OCI-LY1 (cell line): ENCODE measurements around the gene CPT1B.

Experiments
- H2AFZ ChIP-seq: fragments of 200-600 bp; sonication (generic), shearing (Covaris generic); 2 replicates; pipeline ENCODE4 v1.6.0; 2014; ENCODE audit warnings: antibody characterized with exemption, mild to moderate bottlenecking, low read length
- H3F3A ChIP-seq: fragments of 200-600 bp; sonication (generic), shearing (Covaris generic); 2 replicates; pipeline ENCODE4 v1.6.0; 2014; ENCODE audit warnings: mild to moderate bottlenecking, antibody characterized with exemption, low read length, moderate library complexity; ENCODE audit not compliant: insufficient read depth
- H3K27ac ChIP-seq: fragments of 200-600 bp; sonication (generic); 2 replicates; pipeline ENCODE4 v1.5.1; 2014; ENCODE audit warnings: low read length, mixed run types, mild to moderate bottlenecking, low read depth; ENCODE audit not compliant: poor library complexity, severe bottlenecking
- H3K27me3 ChIP-seq: fragments of 200-600 bp; sonication (generic); 2 replicates; pipeline ENCODE4 v1.6.0; 2014; ENCODE audit warnings: antibody characterized with exemption, mild to moderate bottlenecking, low read length, moderate library complexity; ENCODE audit not compliant: insufficient read depth
- H3K36me3 ChIP-seq: fragments of 200-600 bp; sonication (generic); 2 replicates; pipeline ENCODE4 v1.6.1; 2014; ENCODE audit warnings: mild to moderate bottlenecking, antibody characterized with exemption, low read length, moderate library complexity, mixed read lengths; ENCODE audit not compliant: insufficient read depth
- H3K4me1 ChIP-seq: fragments of 200-600 bp; sonication (generic); 2 replicates; pipeline ENCODE4 v1.5.1; 2014; ENCODE audit warnings: mild to moderate bottlenecking, low read length, moderate library complexity; ENCODE audit not compliant: insufficient read depth, severe bottlenecking
- H3K4me2 ChIP-seq: fragments of 200-600 bp; sonication (generic), shearing (Covaris generic); 2 replicates; pipeline ENCODE4 v1.6.1; 2014; ENCODE audit warnings: low read length
- H3K4me3 ChIP-seq: fragments of 200-600 bp; sonication (generic); 2 replicates; pipeline ENCODE4 v1.5.1; 2014; ENCODE audit warnings: low read length, low read depth, mild to moderate bottlenecking, mixed read lengths; ENCODE audit not compliant: poor library complexity, severe bottlenecking
- H3K79me2 ChIP-seq: fragments of 200-600 bp; shearing (Covaris generic); 2 replicates; pipeline ENCODE4 v1.6.1; 2016; ENCODE audit warnings: mixed run types, low read length, mixed read lengths; ENCODE audit not compliant: insufficient read depth
- H3K9ac ChIP-seq: fragments of 200-600 bp; sonication (generic), shearing (Covaris generic); 2 replicates; pipeline ENCODE4 v1.6.1; 2014; ENCODE audit warnings: mild to moderate bottlenecking, low read length, mixed read lengths
- H3K9me2 ChIP-seq: fragments of 200-600 bp; sonication (generic), shearing (Covaris generic); 2 replicates; pipeline ENCODE4 v1.6.1; 2014; ENCODE audit warnings: low read depth, mild to moderate bottlenecking, low read length, mixed read lengths
- H3K9me3 ChIP-seq: fragments of 200-600 bp; shearing (Covaris generic); 2 replicates; pipeline ENCODE4 v1.6.1; 2014; ENCODE audit warnings: low read length, mixed read lengths
- H4K20me1 ChIP-seq: fragments of 200-600 bp; sonication (generic), shearing (Covaris generic); 2 replicates; pipeline ENCODE4 v1.6.0; 2016; ENCODE audit warnings: mild to moderate bottlenecking, low read length; ENCODE audit not compliant: insufficient read depth
- EZH2 ChIP-seq: fragments of 200-600 bp; sonication (generic), shearing (Covaris generic); IDR thresholded peaks from 2 replicates; pipeline ENCODE4 v1.8.0; 2017; ENCODE audit warnings: borderline replicate concordance, mixed run types, mild to moderate bottlenecking, antibody characterized with exemption, low read length, moderate library complexity, mixed read lengths
- TF ChIP-seq, protein P1 (sequence below): fragments of 200-600 bp; sonication (generic), shearing (Covaris generic); IDR thresholded peaks from 2 replicates; pipeline ENCODE4 v1.5.1; 2017; ENCODE audit warnings: mild to moderate bottlenecking, antibody characterized with exemption, low read length, moderate library complexity, mixed read lengths

CPT1B gene

DNA sequence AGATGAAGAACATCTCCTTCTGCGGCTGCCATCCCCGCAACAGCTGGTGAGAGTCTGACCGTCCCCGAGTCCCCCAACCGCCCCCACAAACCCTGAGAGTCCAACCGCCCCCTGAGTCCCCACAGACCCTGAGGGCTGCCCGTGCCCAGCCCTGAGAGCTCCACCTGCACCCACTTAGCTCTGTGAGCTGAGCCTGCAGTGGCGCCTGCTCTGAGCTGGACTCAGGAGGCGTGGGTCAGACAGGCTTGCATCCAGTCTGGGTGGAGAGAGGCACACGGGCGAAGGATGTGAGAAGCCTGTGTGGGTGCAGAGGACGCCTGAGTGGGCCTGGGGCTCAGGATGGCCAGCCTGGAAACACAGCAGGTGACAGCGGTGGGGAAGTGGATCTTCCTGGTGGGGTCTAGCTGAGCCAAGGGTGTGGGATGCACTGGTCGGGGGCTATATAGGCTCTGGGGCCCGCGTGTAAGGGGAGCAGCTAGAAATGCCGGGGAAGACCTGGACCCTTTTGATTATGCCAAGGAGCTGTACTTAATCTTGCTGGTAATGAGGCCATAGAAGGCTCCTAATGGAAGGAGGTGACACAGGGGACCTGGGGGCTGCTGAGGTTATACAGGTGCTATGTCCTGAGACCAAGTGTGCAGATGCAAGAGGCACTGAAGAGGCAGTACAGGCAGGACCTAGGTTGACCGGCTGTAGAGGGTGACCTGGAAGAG lies 28.9 kb upstream of the CPT1B start:
- Histone ChIP-seq H3K27ac (no peak overlapping the region), H3F3A (no peaks in the 10 kb centered on the region), H3K36me3 (no peaks in the 10 kb centered on the region), H3K9me3 (no peaks in the 10 kb centered on the region), H3K9me2 (no peaks in the 10 kb centered on the region), H2AFZ (no peak overlapping the region), H4K20me1 (no peaks in the 10 kb centered on the region), H3K4me1 (no peaks in the 10 kb centered on the region), H3K4me3 (no peak overlapping the region), H3K27me3 (no peaks in the 10 kb centered on the region), H3K4me2 (no peak overlapping the region), H3K79me2 (no peaks in the 10 kb centered on the region), H3K9ac (no peak overlapping the region)
- TF ChIP-seq EZH2: no peak
- TF ChIP-seq, protein P1, sequence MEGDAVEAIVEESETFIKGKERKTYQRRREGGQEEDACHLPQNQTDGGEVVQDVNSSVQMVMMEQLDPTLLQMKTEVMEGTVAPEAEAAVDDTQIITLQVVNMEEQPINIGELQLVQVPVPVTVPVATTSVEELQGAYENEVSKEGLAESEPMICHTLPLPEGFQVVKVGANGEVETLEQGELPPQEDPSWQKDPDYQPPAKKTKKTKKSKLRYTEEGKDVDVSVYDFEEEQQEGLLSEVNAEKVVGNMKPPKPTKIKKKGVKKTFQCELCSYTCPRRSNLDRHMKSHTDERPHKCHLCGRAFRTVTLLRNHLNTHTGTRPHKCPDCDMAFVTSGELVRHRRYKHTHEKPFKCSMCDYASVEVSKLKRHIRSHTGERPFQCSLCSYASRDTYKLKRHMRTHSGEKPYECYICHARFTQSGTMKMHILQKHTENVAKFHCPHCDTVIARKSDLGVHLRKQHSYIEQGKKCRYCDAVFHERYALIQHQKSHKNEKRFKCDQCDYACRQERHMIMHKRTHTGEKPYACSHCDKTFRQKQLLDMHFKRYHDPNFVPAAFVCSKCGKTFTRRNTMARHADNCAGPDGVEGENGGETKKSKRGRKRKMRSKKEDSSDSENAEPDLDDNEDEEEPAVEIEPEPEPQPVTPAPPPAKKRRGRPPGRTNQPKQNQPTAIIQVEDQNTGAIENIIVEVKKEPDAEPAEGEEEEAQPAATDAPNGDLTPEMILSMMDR: no peak

DNA sequence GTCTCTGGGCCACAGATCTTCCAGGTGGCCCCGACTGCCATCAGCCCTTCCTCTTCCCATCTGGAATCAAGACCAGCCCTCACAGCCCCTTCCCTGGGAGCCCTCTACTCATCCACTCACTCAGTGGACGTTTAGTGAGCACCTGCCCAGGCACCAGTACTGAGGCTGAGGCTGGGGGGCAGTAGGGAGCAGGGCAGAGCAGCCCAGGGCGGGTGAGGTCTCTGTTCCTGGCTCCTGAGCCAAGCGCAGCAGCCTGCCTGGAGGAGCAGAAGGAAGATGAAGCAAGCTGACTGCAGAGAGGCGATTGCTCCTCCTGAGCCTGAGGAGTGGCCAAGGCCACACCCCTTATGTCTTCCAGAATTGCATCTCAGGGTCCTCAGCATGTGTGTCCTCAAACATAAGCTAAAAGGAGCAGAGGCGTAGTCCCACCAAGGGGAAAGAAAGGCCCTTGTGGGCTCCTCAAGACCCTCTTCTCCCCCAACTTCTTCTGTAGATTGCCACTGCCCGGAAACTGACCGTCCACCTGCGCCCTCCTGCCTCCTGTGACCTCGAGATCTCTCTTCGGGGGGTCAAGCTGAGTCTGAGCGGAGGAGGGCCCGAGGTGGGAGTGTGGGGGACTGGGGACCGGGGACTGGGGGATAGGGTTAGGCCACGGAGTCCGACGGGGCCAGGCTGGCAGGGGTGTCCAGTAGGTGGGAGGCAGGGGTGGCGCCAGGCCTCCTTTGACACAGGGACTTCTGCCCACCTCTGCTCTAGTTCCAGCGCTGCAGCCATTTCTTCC lies 28.1 kb upstream of the CPT1B start:
- Histone ChIP-seq H3K27me3 (no peaks in the 10 kb centered on the region), H2AFZ (no peak overlapping the region), H3K27ac (no peak overlapping the region), H3K4me3 (no peak overlapping the region), H3F3A (no peaks in the 10 kb centered on the region), H3K9me2 (no peaks in the 10 kb centered on the region), H3K9ac (no peak overlapping the region), H3K9me3 (no peaks in the 10 kb centered on the region), H3K79me2 (no peaks in the 10 kb centered on the region), H4K20me1 (no peaks in the 10 kb centered on the region), H3K4me2 (no peak overlapping the region), H3K4me1 (no peaks in the 10 kb centered on the region), H3K36me3 (no peaks in the 10 kb centered on the region)
- TF ChIP-seq, protein P1: peak; percentile 42
- TF ChIP-seq EZH2: no peak

DNA sequence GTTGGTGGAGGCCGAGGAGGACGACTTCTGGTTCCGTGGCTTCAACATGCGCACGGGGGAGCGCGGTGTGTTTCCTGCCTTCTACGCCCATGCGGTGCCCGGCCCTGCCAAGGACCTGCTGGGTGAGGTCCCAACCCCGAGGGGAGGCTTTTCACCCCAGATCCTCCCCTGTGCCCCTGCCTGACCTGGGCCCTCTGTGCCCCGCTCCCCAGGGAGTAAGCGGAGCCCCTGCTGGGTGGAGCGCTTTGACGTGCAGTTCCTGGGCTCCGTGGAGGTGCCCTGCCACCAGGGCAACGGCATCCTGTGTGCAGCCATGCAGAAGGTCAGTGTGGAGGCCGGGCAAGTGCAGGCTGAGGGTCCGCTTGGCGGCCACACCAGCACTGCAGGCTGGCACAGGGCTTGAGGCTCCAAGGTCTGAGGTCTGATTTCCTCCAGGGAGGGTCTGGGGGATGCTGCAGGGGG lies 27.4 kb upstream of the CPT1B start:
- Histone ChIP-seq H2AFZ (no peak overlapping the region), H3F3A (no peaks in the 10 kb centered on the region), H3K9ac (no peak overlapping the region), H3K9me2 (no peaks in the 10 kb centered on the region), H3K27ac (no peak overlapping the region), H4K20me1 (no peaks in the 10 kb centered on the region), H3K4me1 (no peaks in the 10 kb centered on the region), H3K27me3 (no peaks in the 10 kb centered on the region), H3K79me2 (no peaks in the 10 kb centered on the region), H3K9me3 (no peaks in the 10 kb centered on the region), H3K4me2 (no peak overlapping the region), H3K36me3 (no peaks in the 10 kb centered on the region), H3K4me3 (no peak overlapping the region)
- no peak for TF ChIP-seq EZH2
- TF ChIP-seq, protein P1: no peak
